GM12873 (cell line): Measurements from ENCODE around the gene CDC40.

Source experiments
- TF ChIP-seq, protein P1 (sequence below): IDR thresholded peaks from 2 replicates; pipeline ENCODE4 v1.5.1; 2012; ENCODE audit warnings: low read depth, mild to moderate bottlenecking, moderate library complexity, low read length, control low read depth; ENCODE audit not compliant: insufficient read depth; ENCODE audit errors: missing control alignments

CDC40 gene

DNA sequence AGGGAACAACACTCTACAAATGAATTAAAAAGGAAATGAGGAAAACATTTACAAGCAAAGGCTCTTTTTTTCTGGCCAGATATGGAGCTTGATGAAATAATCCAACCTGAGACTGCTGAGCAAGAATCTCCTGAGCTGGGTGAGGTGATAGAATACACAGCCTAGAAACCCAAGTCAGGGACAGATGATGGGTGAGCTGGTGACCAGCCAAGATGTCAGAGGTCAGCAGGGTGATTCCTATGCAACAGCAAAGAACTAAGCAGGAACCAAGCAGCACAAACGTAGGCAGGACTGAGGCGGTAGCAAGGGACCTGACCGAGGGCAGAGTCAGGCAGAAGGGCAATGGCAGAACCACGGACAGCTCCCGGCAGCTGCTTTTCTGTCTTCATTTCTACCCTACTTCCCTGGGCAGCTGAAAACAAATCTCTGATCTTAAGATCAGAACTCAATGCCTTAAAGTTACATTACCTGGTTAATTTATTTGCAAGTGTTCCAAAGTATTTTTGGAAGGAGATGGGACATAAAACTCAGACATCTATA, 75.1 kb downstream of the CDC40 start:
- TF ChIP-seq, protein P1, sequence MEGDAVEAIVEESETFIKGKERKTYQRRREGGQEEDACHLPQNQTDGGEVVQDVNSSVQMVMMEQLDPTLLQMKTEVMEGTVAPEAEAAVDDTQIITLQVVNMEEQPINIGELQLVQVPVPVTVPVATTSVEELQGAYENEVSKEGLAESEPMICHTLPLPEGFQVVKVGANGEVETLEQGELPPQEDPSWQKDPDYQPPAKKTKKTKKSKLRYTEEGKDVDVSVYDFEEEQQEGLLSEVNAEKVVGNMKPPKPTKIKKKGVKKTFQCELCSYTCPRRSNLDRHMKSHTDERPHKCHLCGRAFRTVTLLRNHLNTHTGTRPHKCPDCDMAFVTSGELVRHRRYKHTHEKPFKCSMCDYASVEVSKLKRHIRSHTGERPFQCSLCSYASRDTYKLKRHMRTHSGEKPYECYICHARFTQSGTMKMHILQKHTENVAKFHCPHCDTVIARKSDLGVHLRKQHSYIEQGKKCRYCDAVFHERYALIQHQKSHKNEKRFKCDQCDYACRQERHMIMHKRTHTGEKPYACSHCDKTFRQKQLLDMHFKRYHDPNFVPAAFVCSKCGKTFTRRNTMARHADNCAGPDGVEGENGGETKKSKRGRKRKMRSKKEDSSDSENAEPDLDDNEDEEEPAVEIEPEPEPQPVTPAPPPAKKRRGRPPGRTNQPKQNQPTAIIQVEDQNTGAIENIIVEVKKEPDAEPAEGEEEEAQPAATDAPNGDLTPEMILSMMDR, result no peak

DNA sequence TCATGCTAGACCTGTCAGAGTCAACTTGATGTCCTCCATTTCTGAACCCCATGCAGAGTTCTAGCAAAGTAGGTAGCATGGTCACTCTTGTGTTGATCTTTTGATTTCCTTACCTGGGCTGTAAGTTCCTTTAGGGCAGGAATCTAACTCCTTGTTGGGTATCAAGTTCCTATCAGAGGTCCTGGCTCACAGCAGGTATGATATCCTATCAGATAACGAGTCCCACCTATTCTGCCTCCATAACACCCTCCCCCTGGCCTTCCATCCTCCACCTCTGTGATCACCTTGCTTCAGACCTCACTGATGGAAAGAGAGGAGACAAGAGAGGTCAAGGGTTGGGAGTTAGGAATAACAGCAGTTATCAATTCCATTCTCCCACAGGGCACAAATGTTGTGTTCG, 76.1 kb downstream of the CDC40 start:
- TF ChIP-seq, protein P1, result no peak

DNA sequence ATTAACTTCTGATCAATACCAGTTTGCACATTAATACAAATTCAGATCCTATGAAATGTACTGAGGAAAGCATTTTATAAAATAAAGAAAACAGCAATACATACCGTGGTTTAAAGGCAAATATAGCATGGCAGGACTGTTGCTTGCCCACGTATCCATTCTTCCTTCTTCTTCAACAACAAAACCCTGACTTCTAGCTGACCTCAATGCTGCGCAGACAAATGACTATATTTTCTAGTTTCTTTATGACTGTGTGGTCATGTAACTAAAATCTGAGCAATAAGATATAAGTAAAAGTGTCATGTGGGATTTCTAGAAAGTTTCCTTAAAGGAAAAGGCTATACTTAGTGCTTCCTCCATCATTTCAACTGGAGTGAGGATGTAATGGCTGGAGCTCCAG, 85.0 kb downstream of the CDC40 start:
- TF ChIP-seq, protein P1, result no peak

DNA sequence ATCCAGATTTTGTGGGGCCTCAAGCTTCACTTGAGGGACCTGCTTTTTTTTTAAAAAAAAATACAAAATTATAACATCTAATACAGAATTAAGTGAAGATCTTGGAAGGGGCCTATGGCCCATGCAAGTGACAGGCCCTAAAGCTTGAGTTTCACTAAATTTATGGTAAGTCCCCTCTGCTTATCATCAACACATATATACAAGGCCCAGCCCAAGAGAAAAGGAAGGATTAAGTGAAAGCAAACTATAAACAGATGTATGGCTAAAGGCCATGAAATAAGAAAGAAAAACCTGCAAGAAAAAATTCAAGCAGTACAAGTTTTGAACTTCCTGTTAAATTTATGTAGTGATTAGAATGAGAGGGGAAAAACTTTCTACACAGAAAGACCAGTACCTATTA, 86.8 kb downstream of the CDC40 start:
- TF ChIP-seq, protein P1, result no peak

DNA sequence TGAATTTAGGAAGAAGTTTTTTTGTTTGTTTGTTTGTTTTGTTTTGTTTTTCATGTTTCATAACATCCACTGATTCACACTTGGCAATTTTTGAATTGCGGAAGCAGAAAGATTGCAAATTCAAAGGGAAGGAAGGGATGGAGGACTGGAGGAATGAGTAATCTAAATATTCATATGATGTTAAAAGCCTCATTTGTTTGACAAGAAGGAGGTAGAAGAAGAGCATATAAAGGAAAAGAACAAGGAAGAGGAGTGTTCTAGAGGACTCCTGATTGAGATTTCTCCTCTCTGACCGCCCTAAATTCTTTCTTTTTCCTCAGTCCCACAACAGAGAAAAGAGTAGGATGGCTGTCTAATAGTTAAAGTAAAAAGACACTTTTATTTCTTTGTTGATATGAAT, 89.4 kb downstream of the CDC40 start:
- TF ChIP-seq, protein P1, result no peak

DNA sequence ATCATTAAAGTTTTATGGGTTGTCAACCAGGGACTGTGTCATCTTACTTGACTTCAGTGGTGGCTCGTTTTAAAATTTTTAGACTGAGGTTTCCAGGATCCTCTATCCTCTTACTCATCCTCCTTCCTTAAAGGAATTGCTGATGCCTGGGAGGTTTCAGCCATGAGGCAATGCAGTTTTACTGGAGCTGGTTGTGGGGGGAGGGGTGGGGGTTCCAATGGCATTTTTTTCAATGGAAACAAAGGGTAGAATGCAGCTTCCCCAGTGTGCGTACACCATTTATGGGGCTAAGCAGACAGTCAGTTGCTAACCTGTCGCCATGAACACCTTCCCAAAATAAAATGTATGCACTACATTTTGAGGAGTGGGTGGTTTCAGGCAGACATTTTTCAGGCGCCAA, 89.9 kb downstream of the CDC40 start:
- TF ChIP-seq, protein P1, result no peak

DNA sequence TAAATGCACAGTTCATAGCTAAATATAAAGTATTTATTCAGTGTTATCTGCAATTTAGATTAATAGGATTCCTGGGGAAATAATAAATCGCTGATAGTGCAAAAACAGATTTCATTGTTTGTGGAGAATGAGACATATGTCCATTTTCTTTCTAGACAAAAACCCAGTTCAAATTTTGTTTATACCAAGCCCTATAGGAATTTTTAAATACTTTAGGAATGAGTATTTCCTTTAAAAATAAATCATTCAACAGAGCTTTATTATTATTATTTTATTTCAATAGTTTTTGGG, 91.5 kb downstream of the CDC40 start:
- TF ChIP-seq, protein P1, result no peak
